IMR-90 (cell line): ENCODE results near the gene SLC12A1. TPM values are rescaled to one million over a fixed set of nuclear protein-coding genes. Genes with fewer than 3 reads are reported as not detected.

Experiments used
- ATAC-seq: fragments of 200-7000 bp; cut with Tn5 transposase; 2 replicates; pipeline ENCODE4 v1.9.1; 2020; ENCODE audit warnings: low read depth, mild to moderate bottlenecking, moderate library complexity
- BruUV-seq: library from RNA; stranded (reverse); fragments of 400-500 nt; replicated peaks from 2 replicates; lab custom pipeline; 2021; lab: Mats Ljungman, UMichigan
- CTCF ChIA-PET: fragments of 300-600 bp; formaldehyde crosslinking; extraction: SDS; loops from one replicate; lab custom pipeline; 2021; ENCODE audit warnings: antibody characterized with exemption; lab: Yijun Ruan, JAX
- POLR2A ChIA-PET: fragments of 300-600 bp; sonication (Branson Sonifier 250); formaldehyde crosslinking; loops from one replicate; lab custom pipeline; 2022; ENCODE audit warnings: antibody characterized with exemption; ENCODE audit not compliant: unreplicated experiment; lab: Charles Lee
- DNase-seq: peaks from one replicate; pipeline ENCODE4 v3.0.0; 2013
- H2AFZ ChIP-seq: replicated peaks from 2 replicates; pipeline ENCODE3; 2013; ENCODE audit warnings: low read length, mild to moderate bottlenecking; ENCODE audit not compliant: poor library complexity
- H2AK5ac ChIP-seq: 2 replicates; pipeline ENCODE4 v1.6.1; 2013; ENCODE audit warnings: low read depth, low read length, inconsistent platforms
- H2AK9ac ChIP-seq: replicated peaks from 2 replicates; pipeline ENCODE3; 2013; ENCODE audit warnings: mild to moderate bottlenecking, low read depth, low read length, moderate library complexity; ENCODE audit not compliant: poor library complexity
- H2BK120ac ChIP-seq: 2 replicates; pipeline ENCODE4 v1.6.1; 2013; ENCODE audit warnings: low read depth, low read length, inconsistent platforms
- H2BK15ac ChIP-seq: 3 replicates; pipeline ENCODE4 v1.6.1; 2013; ENCODE audit warnings: low read depth, low read length, inconsistent platforms
- H2BK20ac ChIP-seq: 2 replicates; pipeline ENCODE4 v1.6.1; 2013; ENCODE audit warnings: low read depth, mild to moderate bottlenecking, inconsistent platforms, low read length, moderate library complexity
- H2BK5ac ChIP-seq: 2 replicates; pipeline ENCODE4 v1.6.1; 2013; ENCODE audit warnings: mild to moderate bottlenecking, low read depth, low read length, inconsistent platforms; ENCODE audit not compliant: poor library complexity, severe bottlenecking
- H3K14ac ChIP-seq: replicated peaks from 2 replicates; pipeline ENCODE4 v1.6.1; 2013; ENCODE audit warnings: low read depth, low read length, inconsistent platforms
- H3K18ac ChIP-seq: 2 replicates; pipeline ENCODE4 v1.6.1; 2013; ENCODE audit warnings: low read depth, low read length, control low read depth
- H3K23ac ChIP-seq: 2 replicates; pipeline ENCODE4 v1.6.1; 2013; ENCODE audit warnings: low read depth, low read length, inconsistent platforms
- H3K27ac ChIP-seq: 2 replicates; pipeline ENCODE4 v1.5.1; 2013; ENCODE audit warnings: mild to moderate bottlenecking, control low read depth, low read length; ENCODE audit not compliant: insufficient read depth
- H3K27me3 ChIP-seq: 2 replicates; pipeline ENCODE4 v1.6.1; 2013; ENCODE audit warnings: low read length; ENCODE audit not compliant: control insufficient read depth, insufficient read depth
- H3K36me3 ChIP-seq: 2 replicates; pipeline ENCODE4 v1.6.1; 2013; ENCODE audit warnings: low read length, mixed read lengths; ENCODE audit not compliant: control insufficient read depth, insufficient read depth
- H3K4ac ChIP-seq: 2 replicates; pipeline ENCODE4 v1.6.1; 2013; ENCODE audit warnings: low read depth, low read length, inconsistent platforms
- H3K4me1 ChIP-seq: 2 replicates; pipeline ENCODE4 v1.6.1; 2013; ENCODE audit warnings: low read length, mixed read lengths; ENCODE audit not compliant: control insufficient read depth, insufficient read depth
- H3K4me2 ChIP-seq: 2 replicates; pipeline ENCODE4 v1.6.1; 2013; ENCODE audit warnings: low read depth, mild to moderate bottlenecking, control low read depth, low read length, moderate library complexity
- H3K4me3 ChIP-seq: 2 replicates; pipeline ENCODE4 v1.5.1; 2013; ENCODE audit warnings: low read depth, mild to moderate bottlenecking, control low read depth, low read length, moderate library complexity; ENCODE audit not compliant: insufficient read depth
- H3K56ac ChIP-seq: 2 replicates; pipeline ENCODE4 v1.6.1; 2013; ENCODE audit warnings: low read length, inconsistent platforms; ENCODE audit not compliant: insufficient read depth; ENCODE audit errors: extremely low read depth
- H3K79me1 ChIP-seq, 2 experiments: 2 replicates each; pipeline ENCODE4 v1.6.1; 2013; ENCODE audit warnings: low read length in 2 of 2, inconsistent platforms in 1 of 2, low read depth in 1 of 2
- H3K9ac ChIP-seq: 2 replicates; pipeline ENCODE4 v1.6.1; 2013; ENCODE audit warnings: low read depth, low read length, control low read depth
- H3K9me1 ChIP-seq: 2 replicates; pipeline ENCODE4 v1.6.1; 2013; ENCODE audit warnings: low read length, inconsistent platforms; ENCODE audit not compliant: insufficient read depth
- H3K9me3 ChIP-seq: 2 replicates; pipeline ENCODE4 v1.6.1; 2013; ENCODE audit warnings: low read length; ENCODE audit not compliant: control insufficient read depth, insufficient read depth
- H4K20me1 ChIP-seq: 2 replicates; pipeline ENCODE4 v1.6.1; 2013; ENCODE audit warnings: low read length, inconsistent platforms; ENCODE audit not compliant: insufficient read depth
- H4K5ac ChIP-seq: 2 replicates; pipeline ENCODE4 v1.6.1; 2013; ENCODE audit warnings: mild to moderate bottlenecking, low read depth, low read length, control low read depth
- H4K8ac ChIP-seq, 2 experiments: 2 replicates each; pipeline ENCODE4 v1.6.1; 2013; ENCODE audit warnings: low read depth in 2 of 2, low read length in 2 of 2, control low read depth in 1 of 2, inconsistent platforms in 1 of 2
- H4K91ac ChIP-seq: 2 replicates; pipeline ENCODE4 v1.6.1; 2013; ENCODE audit warnings: low read depth, low read length, inconsistent platforms; ENCODE audit not compliant: insufficient read depth
- CEBPB ChIP-seq: IDR thresholded peaks from 2 replicates; pipeline ENCODE4 v1.6.1; 2012; ENCODE audit warnings: low read depth, low read length, improper control_type of control experiment
- CTCF ChIP-seq: conservative IDR thresholded peaks from 2 replicates; pipeline ENCODE4 v1.5.1; 2012; ENCODE audit warnings: mild to moderate bottlenecking, low read depth, low read length, improper control_type of control experiment
- FOS ChIP-seq: fragments of 150-350 bp; IDR thresholded peaks from 2 replicates; pipeline ENCODE4 v1.6.1; 2016; ENCODE audit warnings: low read depth, low read length
- NFE2L2 ChIP-seq: fragments of 150-350 bp; IDR thresholded peaks from 2 replicates; pipeline ENCODE4 v1.6.1; 2016; ENCODE audit warnings: low read depth, mild to moderate bottlenecking, low read length
- RAD21 ChIP-seq: IDR thresholded peaks from 2 replicates; pipeline ENCODE4 v1.6.1; 2012; ENCODE audit warnings: low read length, improper control_type of control experiment
- RCOR1 ChIP-seq: IDR thresholded peaks from 2 replicates; pipeline ENCODE4 v1.6.1; 2012; ENCODE audit warnings: mild to moderate bottlenecking, low read length, improper control_type of control experiment; ENCODE audit not compliant: insufficient replicate concordance
- WGBS, 2 experiments: methylation state at CpG; one replicate each; pipeline versions ENCODE4 v1.1.5 to v1.1.7; 2013; ENCODE audit warnings: missing lambda C conversion rate in 2 of 2; ENCODE audit not compliant: insufficient read length in 1 of 2; ENCODE audit errors: extremely low coverage in 2 of 2; 5-methylcytosine and 5-hydroxymethylcytosine counted together
- dilution Hi-C: fragments of 300-500 bp; cut with HindIII; formaldehyde crosslinking; loops from one replicate; pipeline ENCODE4 v1.14.3; 2018; ENCODE audit warnings: low sequenced_read_pairs; ENCODE audit not compliant: unreplicated experiment
- in situ Hi-C: fragments of 300-500 bp; cut with MboI; formaldehyde crosslinking; loops from 3 replicates; pipeline ENCODE4 v1.14.3; 2019; ENCODE audit warnings: low sequenced_read_pairs, inconsistent platforms, mixed read lengths
- intact Hi-C: fragments of 100-400 bp; cut with micrococcal nuclease; formaldehyde crosslinking; loops from 2 replicates; pipeline ENCODE4 v1.10.0; 2022
- polyA plus RNA-seq, 3 experiments: library from polyadenylated mRNA; depleted of rRNA; stranded (reverse); fragments of >200 nt; gene quantifications; 2 replicates each; pipeline ENCODE4 v1.2.3, GENCODE V29; 2012; ENCODE audit warnings: low replicate concordance in 1 of 3
- total RNA-seq: library from RNA; depleted of rRNA; stranded (reverse); fragments of >200 nt; gene quantifications from 2 replicates; pipeline ENCODE4 v1.2.3, GENCODE V29; 2012

SLC12A1 gene
- total and polyA plus RNA-seq, 2 of the 4 experiments (the other 2 are of a cell fraction), result not detected

DNA sequence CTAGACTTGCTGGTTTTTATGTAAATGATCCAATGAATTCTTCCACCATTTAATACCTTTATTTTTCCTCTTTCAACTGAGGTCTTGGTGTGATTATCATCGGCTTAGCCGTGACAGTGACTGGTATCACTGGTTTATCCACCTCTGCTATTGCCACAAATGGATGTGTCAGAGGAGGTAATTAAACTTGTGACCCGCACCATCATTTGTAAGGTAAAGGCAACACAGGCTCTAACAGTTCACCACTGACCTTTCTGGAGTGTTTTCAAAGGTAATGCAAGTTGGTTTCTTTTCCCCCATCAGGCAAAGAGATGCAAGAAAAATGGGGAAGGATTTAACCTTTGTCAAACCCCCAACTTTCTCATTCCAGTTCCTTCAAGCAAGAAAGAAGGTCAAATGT lies 19.7 kb downstream of the SLC12A1 start:
- DNase-seq (no peak), ATAC-seq (no peak)
- Histone ChIP-seq H3K56ac (no peak overlapping the region), H3K79me1 (no peaks in the 10 kb centered on the region), H3K27ac (no peak overlapping the region), H2BK5ac (no peak overlapping the region), H3K4me1 (no peaks in the 10 kb centered on the region), H3K18ac (no peak overlapping the region), H2AK5ac (no peak overlapping the region), H2AFZ (no peak overlapping the region), H4K20me1 (no peaks in the 10 kb centered on the region), H3K9me1 (no peaks in the 10 kb centered on the region), H2BK120ac (no peak overlapping the region), H3K4me2 (no peak overlapping the region), H3K27me3 (peaks cover 7% of the 10 kb centered on the region), H3K23ac (no peak overlapping the region), H2BK20ac (no peak overlapping the region), H3K9me3 (no peaks in the 10 kb centered on the region), H3K4me3 (no peak overlapping the region), H4K5ac (no peak overlapping the region), H3K14ac (no peak overlapping the region), H3K4ac (no peak overlapping the region), H4K91ac (no peak overlapping the region), H4K8ac (no peak overlapping the region), H2BK15ac (no peak overlapping the region), H3K9ac (no peak overlapping the region), H3K36me3 (no peaks in the 10 kb centered on the region), H2AK9ac (no peak overlapping the region)
- in situ Hi-C loops (no loop called here), intact Hi-C loops (no loop called here), dilution Hi-C loops (no loop called here)
- ChIA-PET POLR2A (no interaction called here), CTCF (no interaction called here)
- WGBS, 2 experiments, result no CpG with 5 or more reads among the region's 3 CpGs
- no TSS peak for BruUV-seq
- TF ChIP-seq RAD21 (no peak), FOS (no peak), CTCF (no peak), CEBPB (no peak), NFE2L2 (no peak), RCOR1 (no peak)
